ENCODE results near the gene SEMA3D.
"Not testable (repeated sequence)": the region's sequence is repeated elsewhere in the genome, so short reads cannot be mapped to it uniquely, and the experiment has no call there.

SEMA3D gene

DNA sequence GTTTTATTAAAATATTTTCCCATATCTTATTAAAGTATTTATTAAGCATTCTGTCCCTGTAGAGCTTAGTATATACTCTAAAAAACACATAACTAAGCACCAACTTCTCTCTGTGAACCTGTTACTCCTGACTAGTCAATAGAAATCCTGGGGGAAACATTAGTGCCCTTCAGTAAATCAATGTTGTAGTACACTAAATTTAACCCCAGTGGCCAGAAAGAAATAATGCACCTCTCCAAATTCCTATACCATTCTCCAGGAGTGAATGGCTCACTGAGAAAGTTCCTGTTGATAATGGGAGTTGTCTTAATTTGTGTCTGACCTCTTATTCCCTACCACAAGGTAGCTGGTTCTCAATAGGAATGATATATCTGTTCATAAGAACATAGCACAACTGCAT lies 188.2 kb downstream of the SEMA3D start:
- no peak for DNase-seq (ENCODE audit: low read depth in 4 of 4, low spot score in 1 of 4)

DNA sequence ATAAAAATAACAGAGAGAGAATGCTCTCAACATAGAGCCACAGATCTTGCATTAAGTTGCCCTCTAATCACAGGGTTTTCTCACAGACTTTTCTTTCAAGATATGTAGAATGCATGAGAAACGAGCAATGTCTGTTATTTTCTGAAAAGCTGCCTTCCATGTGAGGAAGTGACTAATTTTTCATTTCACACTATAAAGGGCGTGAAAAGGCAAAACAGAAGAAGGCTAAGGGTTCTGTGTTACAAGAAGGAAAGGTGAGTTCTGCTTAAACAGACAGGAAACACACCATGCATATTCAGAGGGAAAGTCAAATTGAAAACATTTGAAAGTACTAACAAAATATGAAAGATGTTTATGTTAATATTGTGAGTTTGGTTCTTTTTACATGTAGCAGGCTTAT lies 189.2 kb downstream of the SEMA3D start:
- DNase-seq (ENCODE audit: low read depth in 4 of 4, low spot score in 1 of 4), result no peak

DNA sequence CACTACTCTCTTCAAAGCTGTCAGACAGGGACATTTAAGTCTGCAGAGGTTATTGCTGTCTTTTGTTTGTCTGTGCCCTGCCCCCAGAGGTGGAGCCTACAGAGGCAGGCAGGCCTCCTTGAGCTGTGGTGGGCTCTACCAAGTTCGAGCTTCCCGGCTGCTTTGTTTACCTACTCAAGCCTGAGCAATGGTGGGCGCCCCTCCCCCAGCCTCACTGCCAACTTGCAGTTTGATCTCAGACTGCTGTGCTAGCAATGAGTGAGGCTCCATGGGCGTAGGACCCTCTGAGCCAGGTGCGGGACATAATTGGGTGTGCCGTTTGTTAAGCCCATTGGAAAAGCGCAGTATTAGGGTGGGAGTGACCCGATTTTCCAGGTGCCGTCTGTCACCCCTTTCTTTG lies 193.9 kb downstream of the SEMA3D start:
- DNase-seq (ENCODE audit: low read depth in 4 of 4, low spot score in 1 of 4), result not testable (repeated sequence)

DNA sequence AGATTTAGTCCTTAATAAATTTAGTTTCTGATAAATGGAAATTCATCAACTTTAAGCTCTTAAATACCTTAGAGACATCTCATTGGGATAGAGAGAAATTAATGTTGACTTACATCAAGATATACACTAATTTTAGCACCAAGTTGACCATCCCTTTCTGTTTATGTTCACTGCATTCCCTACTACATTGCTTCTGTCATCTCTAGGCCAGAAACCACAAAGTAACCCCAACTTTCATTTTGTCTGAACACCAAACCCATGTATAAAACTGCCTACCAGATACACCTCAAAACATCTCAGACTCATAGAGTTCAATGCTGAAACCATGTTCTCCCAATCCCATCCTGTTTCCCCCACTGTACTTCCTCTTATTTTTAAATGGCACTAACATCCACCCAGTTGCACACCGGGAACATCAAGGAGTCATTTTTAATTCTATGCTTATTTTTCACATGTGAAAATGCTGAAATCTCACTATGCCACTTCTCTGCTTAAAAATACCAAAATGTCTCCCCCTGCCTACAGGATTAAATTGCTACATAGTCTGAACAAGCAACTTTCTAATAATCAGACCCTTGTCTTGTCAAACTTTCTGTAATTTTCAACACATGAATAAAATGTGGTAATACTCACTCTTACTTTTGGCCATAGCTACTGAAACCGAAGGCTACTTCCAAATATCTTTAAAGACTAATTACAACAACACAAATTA lies 201.6 kb downstream of the SEMA3D start:
- DNase-seq (ENCODE audit: low read depth in 4 of 4, low spot score in 1 of 4), result no peak

DNA sequence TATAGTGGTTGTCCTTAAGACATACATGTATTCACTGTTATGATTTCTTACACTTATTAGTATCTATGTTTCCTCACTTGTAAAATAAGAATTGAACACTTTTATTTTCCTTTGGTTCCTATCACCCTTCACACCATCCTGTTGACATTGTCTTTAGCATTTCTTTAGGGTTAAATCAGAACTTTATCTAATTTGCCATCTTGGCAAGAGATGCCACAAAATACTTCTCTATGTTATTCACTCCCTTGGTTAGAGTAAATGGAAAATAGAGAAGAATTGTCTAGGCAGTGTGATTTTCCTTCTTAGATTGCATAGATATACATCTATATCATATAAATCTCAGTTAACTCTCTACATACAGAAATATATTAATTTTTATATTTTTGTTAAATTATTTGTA lies 204.7 kb downstream of the SEMA3D start:
- no peak for DNase-seq (ENCODE audit: low read depth in 4 of 4, low spot score in 1 of 4)

DNA sequence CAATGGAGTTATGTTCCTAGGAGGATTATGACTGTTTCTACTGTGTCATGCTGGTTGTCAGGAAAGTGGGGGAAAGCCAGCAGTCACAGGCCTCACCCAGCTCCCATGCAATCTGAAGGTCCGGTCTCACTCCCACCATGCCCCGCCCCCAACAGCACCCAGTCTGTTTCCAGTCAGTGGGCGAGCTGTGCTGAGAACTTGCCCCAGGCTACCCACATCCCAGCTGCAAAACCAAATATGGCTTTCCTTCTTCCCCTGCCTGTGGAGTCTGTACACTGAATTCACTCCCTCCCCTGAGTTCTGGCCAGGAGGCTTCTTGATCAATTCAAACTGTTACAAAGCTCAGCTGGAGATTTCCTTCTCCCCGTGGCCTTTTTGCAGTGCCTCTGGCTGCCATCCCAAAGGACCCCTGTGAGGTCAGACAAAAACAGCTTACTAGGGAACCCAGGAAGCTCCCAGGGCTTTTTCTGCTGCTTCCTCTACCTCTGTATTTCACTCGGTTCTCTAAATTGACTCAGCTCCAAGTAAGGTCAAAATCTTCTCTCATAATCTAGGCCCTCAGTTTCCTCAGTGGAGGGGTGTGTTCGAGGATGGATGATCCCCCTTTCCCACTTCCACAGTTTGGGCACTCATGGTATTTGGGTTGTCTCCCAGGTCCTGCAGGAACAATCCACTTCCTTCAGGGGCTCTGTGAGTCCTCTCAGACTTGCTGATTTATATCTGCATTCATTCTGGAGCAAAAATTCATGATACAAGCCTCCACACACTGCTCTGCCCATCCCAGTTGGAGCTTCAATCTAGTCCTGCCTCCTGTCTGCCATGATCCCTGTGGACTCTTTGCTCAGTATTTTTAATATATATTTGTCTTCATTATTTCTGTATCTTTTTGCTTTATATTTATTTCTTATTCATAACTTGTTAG lies 205.5 kb downstream of the SEMA3D start:
- no peak for DNase-seq (ENCODE audit: low read depth in 4 of 4, low spot score in 1 of 4)

DNA sequence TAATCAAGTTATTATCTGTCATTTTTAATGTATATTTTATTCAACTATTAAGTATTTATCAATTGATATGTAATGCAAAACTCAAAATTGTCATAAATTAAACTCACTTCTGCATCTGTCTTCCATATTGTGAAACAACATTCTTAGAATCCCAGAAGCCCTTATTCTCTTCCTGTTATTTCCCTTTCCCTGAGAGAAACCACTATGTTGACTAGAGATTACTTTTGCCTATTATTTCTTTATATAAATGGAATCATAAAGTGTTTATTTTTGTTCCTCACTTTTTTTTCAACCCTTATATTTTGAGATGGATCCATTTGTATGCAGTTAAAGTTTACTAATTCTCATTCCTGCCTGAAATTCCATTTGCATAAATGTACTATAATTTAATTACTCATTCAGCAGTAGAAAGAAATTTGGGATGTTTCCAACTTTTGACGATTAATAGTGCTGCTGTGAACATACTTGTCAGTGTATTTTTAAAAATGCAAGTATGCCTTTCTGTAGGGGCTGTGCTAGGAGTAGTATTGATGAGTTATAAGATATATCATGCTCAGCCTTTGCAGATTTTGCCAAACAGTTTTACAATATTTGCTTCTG lies 211.2 kb downstream of the SEMA3D start:
- DNase-seq (ENCODE audit: low read depth in 4 of 4, low spot score in 1 of 4), result no peak

DNA sequence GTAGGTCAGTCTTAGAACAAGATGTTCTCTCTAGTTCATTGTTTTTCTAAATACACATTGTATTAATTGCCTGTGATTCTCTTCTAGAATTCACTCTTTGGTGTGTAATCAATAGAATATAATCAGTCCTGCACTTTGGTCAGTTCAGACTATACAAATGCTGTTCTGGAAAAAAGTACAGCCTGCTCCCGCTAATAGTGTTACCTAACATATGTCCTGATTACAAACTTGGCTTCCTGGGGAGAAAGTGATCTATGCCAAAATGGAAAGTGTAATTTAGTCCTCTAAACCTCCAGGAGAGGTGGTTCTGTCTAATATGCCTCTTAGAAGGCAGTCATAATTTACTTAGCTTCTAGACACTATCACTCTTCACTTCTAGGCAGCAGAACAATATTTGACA lies 215.5 kb downstream of the SEMA3D start:
- DNase-seq (ENCODE audit: low read depth in 4 of 4, low spot score in 1 of 4), result no peak

DNA sequence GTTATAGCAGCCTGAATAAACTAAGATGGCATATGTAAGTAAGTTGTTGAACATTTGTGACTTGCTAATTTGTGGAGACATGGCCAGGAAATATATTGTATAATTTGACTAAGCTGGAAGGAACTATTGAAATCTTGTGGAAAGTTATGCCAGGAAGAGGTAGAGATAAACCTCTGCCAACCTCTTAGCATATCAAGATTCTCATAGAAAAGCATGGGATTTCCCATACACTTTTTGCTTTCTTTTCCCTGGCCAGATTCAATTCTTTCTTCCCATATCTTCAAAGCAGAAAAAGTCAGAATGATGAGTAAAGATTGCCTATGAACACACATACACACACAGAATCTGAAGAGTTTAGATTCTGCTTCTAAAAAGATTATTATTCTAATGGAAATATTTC lies 216.2 kb downstream of the SEMA3D start:
- DNase-seq (ENCODE audit: low read depth in 4 of 4, low spot score in 1 of 4), result no peak

DNA sequence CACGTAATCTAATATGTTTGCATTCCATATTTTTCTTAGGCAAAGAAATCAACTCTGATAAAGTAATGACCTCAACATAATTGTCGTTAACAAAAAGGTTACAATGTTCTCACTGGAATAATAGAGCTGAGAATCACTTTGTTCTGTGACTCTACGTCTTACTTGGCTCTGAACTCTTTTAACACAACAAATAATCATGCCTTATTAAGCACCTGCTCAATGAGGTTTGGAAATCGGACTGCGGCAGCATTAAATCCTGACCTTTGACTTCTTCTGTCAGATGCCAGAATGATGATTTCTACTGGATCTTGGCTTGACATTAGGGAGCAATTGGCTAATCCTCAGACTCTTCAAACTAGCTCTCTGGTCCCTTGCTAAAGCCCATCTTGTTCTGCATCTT lies 233.6 kb downstream of the SEMA3D start:
- DNase-seq (ENCODE audit: low read depth in 4 of 4, low spot score in 1 of 4), result no peak

DNA sequence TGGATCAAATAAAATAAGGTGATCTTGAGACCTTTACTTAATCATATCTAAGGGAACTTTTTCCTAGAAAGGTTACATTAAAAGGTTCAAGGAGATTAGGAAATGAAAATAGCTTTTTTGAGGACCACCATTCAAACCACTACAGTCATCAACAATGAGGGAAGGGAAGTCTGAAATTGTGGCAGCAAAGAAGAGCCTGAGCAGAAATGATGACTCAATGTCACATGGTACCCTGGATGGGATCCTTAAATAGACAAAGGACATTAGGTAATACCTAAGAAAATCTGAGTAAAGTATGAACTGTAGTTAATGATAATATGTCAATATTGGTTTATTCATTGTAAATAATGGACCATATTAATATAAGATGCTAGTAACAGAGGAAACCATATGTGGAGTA lies 236.0 kb downstream of the SEMA3D start:
- DNase-seq (ENCODE audit: low read depth in 4 of 4, low spot score in 1 of 4), result no peak

DNA sequence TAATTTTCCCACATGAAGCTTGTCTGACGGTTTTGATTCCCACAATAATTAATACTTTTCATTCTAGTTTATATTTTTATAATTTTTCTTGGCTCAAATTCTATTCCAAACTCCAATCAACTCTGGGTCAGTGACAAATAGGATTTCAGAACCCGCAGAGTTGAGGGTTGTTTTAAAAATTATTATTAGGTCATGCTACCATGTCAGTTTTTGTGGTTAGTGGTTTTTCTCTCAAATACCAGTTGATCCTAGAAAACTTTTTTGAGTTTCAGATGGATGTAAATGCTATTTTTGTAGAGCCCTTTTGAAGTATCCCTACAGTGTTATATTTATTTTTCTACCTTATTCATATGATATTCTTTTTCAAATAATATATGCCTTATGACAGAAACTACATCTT lies 237.4 kb downstream of the SEMA3D start:
- no peak for DNase-seq (ENCODE audit: low read depth in 4 of 4, low spot score in 1 of 4)

DNA sequence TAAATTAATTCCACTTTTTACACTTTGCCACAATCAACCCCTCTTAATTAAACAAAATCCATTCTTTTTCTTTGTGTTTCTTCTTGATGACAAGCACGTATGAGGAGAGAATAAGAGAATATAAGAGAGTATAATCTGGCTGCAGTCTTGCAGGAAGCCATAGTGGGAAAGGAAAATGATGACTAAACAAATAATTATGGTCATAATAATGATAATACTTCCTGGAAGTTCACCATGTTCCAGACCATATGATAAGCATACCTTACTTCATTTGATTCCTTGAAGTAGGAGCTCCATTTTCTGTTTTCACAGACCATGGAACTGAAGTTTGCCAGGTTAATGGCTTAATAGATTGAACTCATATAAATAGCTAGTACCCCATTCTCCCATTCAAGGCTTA lies 237.8 kb downstream of the SEMA3D start:
- DNase-seq (ENCODE audit: low read depth in 4 of 4, low spot score in 1 of 4), result no peak

DNA sequence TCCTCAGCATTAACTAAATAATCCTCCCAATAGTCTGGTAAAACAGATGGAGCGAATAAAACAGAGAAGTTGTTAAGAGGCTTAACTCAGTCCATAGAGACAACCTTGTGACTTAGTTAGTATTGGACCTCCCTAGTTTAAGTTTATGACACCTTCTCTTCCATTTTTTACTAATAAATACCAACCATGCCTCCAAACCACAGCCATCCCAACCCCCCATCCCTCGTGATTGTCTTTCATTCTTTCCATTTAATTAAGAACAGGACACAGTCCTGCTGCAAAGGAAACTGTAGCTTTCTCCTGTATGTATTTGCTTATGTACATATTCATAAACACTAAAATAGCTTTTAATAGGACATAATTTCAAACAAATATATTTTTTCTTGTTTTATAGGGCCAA lies 238.2 kb downstream of the SEMA3D start:
- DNase-seq (ENCODE audit: low read depth in 4 of 4, low spot score in 1 of 4), result no peak

DNA sequence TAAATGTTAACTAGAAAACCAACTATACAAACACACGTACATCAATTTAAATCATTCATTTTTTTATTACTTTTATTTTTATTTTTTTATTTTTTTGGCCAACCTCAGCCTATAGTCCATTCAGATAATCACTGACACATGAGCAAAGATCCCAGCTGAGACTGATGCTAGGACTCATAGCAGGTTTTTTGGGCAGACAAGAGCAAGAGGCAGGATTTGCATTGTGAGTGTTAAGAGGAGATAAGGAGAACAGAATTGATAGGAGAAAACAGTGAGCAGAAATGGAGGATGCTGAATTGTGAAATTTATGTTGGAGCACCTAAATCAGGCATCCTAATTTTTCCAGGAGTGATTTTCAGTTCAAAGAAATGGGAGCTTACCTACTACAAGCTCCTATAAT lies 240.3 kb downstream of the SEMA3D start:
- no peak for DNase-seq (ENCODE audit: low read depth in 4 of 4, low spot score in 1 of 4)

Data from stimulated activated CD4-positive, alpha-beta T cell treated with anti-CD3 and anti-CD28 coated beads, Interleukin-1b, Interleukin-23, amount 100 ng/mL, for 24 hours (primary cell).